Nephron (organoid): Measurements from ENCODE around the gene CAP2.

Experiments
- H3K27ac Mint-ChIP-seq, 3 experiments: 2 replicates each; pipeline ENCODE4 v1.8.0; 2020; ENCODE audit warnings: mixed read lengths in 3 of 3, mild to moderate bottlenecking in 2 of 3, moderate library complexity in 1 of 3
- H3K27me3 Mint-ChIP-seq: 2 replicates; pipeline ENCODE4 v1.8.0; 2021; ENCODE audit warnings: low read depth, mild to moderate bottlenecking, moderate library complexity, mixed read lengths
- H3K36me3 Mint-ChIP-seq: 2 replicates; pipeline ENCODE4 v1.8.0; 2020; ENCODE audit warnings: low read depth, mixed read lengths
- H3K4me1 Mint-ChIP-seq: 2 replicates; pipeline ENCODE4 v1.8.0; 2020; ENCODE audit warnings: mixed read lengths
- H3K4me3 Mint-ChIP-seq, 3 experiments: 2 replicates each; pipeline ENCODE4 v1.8.0; 2020; ENCODE audit warnings: mild to moderate bottlenecking in 3 of 3, mixed read lengths in 3 of 3, moderate library complexity in 2 of 3
- H3K9me3 Mint-ChIP-seq: 2 replicates; pipeline ENCODE4 v1.8.0; 2020; ENCODE audit warnings: mixed read lengths
- TF ChIP-seq, protein P1 (sequence below), 3 experiments: fragments of 200-600 bp; sonication (generic); IDR thresholded peaks; one replicate each; pipeline ENCODE4 v1.5.0; 2021; ENCODE audit warnings: antibody characterized with exemption in 3 of 3; ENCODE audit not compliant: unreplicated experiment in 3 of 3

CAP2 gene

DNA sequence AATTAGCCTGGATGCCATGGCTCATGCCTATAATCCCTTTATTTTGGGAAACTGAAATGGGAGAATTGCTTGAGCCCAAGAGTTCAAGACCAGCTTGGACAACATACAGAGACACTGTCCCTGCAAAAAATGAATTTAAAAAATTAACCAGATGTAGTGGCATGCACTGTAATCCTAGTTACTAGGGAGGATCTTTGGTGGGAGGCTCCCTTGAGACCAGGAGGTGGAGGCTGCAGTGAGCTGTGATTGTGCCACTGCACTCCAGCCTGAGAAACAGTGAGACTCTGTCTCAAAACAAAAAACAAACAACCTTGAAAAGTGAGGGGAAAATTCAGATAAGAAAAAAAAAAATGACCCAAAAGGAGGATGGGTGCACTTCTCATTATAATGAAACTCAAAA, 23.4 kb downstream of the CAP2 start:
- TF ChIP-seq, protein P1, sequence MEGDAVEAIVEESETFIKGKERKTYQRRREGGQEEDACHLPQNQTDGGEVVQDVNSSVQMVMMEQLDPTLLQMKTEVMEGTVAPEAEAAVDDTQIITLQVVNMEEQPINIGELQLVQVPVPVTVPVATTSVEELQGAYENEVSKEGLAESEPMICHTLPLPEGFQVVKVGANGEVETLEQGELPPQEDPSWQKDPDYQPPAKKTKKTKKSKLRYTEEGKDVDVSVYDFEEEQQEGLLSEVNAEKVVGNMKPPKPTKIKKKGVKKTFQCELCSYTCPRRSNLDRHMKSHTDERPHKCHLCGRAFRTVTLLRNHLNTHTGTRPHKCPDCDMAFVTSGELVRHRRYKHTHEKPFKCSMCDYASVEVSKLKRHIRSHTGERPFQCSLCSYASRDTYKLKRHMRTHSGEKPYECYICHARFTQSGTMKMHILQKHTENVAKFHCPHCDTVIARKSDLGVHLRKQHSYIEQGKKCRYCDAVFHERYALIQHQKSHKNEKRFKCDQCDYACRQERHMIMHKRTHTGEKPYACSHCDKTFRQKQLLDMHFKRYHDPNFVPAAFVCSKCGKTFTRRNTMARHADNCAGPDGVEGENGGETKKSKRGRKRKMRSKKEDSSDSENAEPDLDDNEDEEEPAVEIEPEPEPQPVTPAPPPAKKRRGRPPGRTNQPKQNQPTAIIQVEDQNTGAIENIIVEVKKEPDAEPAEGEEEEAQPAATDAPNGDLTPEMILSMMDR (IDR thresholded peaks at IDR 0.05; ENCODE audit: unreplicated experiment in 3 of 3): no peak
- Mint-ChIP-seq H3K27ac (peak overlapping the region in 1 of 3 experiments; percentile 17), H3K36me3 (no peaks in the 10 kb centered on the region), H3K27me3 (no peaks in the 10 kb centered on the region), H3K4me1 (peaks cover 63% of the 10 kb centered on the region), H3K9me3 (no peaks in the 10 kb centered on the region), H3K4me3 (no peak overlapping the region)

DNA sequence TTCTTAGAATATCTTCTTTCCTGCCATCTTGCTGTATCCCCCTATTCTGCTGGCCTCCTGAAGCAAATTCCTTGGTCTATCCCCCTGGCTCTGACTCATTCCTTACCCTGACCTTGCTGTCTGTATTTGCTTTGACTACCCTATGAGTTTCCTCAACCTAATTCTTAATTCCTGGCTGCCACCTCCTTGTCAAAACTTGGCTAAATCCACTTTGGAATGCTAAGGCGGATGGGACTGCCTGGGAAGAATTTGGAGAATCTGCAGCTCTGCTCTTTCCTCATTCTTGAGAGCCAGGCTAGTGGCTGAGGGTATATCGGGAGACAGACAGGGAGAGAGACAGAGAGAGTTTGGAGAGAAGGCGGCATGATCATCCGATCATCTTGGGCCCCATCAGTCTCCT, 24.4 kb downstream of the CAP2 start:
- Mint-ChIP-seq H3K9me3 (no peaks in the 10 kb centered on the region), H3K4me3 (peak overlapping the region in 2 of 3 experiments; percentile 33 to 54), H3K27ac (peak overlapping the region; percentile 60 to 86 (median 74)), H3K4me1 (peaks cover 57% of the 10 kb centered on the region), H3K27me3 (no peaks in the 10 kb centered on the region), H3K36me3 (no peaks in the 10 kb centered on the region)
- TF ChIP-seq, protein P1 (IDR thresholded peaks at IDR 0.05; ENCODE audit: unreplicated experiment in 3 of 3): no peak

DNA sequence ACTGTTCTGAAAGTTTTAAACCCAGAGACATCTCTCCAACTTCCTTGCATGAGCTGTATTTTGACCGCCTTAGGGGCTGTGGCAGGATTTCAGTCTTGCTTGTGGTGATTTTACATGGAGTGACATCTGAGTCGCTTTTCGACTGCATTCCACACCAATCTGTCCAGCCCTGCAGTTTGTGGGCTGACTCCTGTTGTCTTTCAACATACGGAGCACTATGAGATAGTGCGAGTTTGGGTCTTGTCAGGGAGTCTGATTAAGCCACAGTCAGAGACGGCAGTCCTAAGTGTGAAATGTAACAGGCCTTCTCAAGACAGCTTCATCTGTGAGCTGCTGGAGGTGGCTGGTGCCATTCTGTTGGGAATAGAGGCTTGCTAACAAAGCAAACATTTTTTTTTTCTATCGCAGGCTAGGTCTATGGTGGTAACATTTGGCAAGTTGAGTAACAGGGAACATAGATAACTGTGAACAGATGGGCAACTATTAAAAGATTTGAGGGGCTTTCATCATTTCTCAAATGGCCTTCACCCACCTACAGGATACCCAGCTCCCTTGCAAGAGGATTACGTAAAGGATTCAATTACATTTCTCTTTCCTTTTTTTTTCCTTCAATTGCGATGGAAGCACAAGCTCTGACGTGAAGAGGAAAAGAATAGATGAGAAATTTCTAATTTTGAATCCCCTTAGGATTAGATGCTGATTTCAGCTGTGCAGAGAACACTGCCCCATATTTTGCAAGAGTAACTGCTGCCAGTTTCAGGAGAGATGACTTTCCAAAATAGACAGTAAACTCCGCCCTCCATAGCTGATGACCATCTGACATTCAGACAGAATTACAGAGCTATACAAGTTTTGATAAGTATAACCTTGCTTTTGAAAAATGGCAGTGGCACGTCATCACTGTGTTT, 25.1 kb downstream of the CAP2 start:
- Mint-ChIP-seq H3K4me1 (peaks cover 62% of the 10 kb centered on the region), H3K9me3 (no peaks in the 10 kb centered on the region), H3K27me3 (no peaks in the 10 kb centered on the region), H3K4me3 (peak overlapping the region in 2 of 3 experiments; percentile 20 to 61), H3K36me3 (no peaks in the 10 kb centered on the region), H3K27ac (peak overlapping the region; percentile 60 to 86 (median 74))
- TF ChIP-seq, protein P1 (IDR thresholded peaks at IDR 0.05; ENCODE audit: unreplicated experiment in 3 of 3): no peak

DNA sequence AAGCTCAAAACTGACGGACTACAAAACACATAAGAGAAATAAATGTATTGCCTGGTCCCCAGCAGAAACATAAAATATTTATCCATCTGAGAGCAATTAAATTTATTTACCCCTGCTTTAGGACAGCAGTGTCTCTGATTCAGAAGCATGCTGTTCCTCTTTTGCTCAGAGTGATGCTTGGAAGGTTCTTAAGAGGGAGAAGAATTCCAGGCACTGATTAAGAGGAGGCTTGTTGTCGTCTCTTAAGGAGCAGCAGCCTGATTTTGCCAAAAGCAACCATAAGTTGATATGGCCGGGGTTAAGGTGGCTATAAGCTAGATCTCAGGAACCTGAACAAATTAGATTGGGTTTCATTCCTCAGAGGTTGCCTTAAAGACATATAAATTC, 25.8 kb downstream of the CAP2 start:
- Mint-ChIP-seq H3K4me3 (peak overlapping the region in 1 of 3 experiments; percentile 31), H3K27ac (peak overlapping the region; percentile 60 to 86 (median 74)), H3K9me3 (no peaks in the 10 kb centered on the region), H3K36me3 (no peaks in the 10 kb centered on the region), H3K4me1 (peaks cover 62% of the 10 kb centered on the region), H3K27me3 (no peaks in the 10 kb centered on the region)
- TF ChIP-seq, protein P1 (IDR thresholded peaks at IDR 0.05; ENCODE audit: unreplicated experiment in 3 of 3): no peak

DNA sequence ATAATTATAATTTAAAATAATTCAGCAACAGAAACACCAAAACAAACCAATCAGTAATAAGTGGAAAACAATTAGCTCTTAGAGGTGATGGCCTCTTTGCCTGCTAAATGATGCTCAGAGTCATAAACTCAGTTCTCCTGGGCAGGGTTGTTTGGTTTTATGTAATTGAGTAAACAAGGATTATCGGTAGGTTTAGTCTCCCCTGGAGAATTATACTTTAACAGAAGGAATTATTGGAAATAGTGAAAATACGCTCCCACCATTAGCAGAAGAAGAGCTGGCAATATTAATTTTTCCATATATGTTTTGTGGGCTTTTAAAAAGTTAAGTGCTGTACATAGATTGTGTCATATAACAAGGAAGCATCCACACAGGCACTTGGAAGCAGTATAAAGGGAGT, 27.0 kb downstream of the CAP2 start:
- peaks cover 60% of the 10 kb centered on the region for H3K4me1 Mint-ChIP-seq
- no peaks in the 10 kb centered on the region for H3K27me3 Mint-ChIP-seq
- H3K27ac Mint-ChIP-seq: no peak overlapping the region
- no peaks in the 10 kb centered on the region for H3K36me3 Mint-ChIP-seq
- no peak overlapping the region for H3K4me3 Mint-ChIP-seq
- TF ChIP-seq, protein P1 (IDR thresholded peaks at IDR 0.05; ENCODE audit: unreplicated experiment in 3 of 3): no peak
- H3K9me3 Mint-ChIP-seq: no peaks in the 10 kb centered on the region
